Trophoblast cell (in vitro differentiated cells and primary cell): ENCODE measurements around the gene MANSC4.

Experiments
- DNase-seq, 2 donors: peaks; one replicate each; pipeline ENCODE4 v3.0.0-alpha.2; 2016
- H2AFZ ChIP-seq: 2 replicates; pipeline ENCODE4 v1.6.1; 2013; ENCODE audit warnings: low read length, moderate library complexity, mild to moderate bottlenecking; ENCODE audit not compliant: insufficient read depth, poor library complexity
- H2AK5ac ChIP-seq: 2 replicates; pipeline ENCODE4 v1.6.1; 2013; ENCODE audit warnings: mild to moderate bottlenecking, low read length
- H2BK120ac ChIP-seq: 2 replicates; pipeline ENCODE4 v1.6.1; 2013; ENCODE audit warnings: low read length, mild to moderate bottlenecking, moderate library complexity; ENCODE audit not compliant: insufficient read depth, poor library complexity
- H2BK12ac ChIP-seq: 2 replicates; pipeline ENCODE4 v1.6.1; 2013; ENCODE audit warnings: mild to moderate bottlenecking, low read length, moderate library complexity
- H2BK5ac ChIP-seq: 2 replicates; pipeline ENCODE4 v1.6.1; 2013; ENCODE audit warnings: low read length, low read depth, moderate library complexity, mild to moderate bottlenecking; ENCODE audit not compliant: poor library complexity
- H3K14ac ChIP-seq: 2 replicates; pipeline ENCODE4 v1.6.1; 2013; ENCODE audit warnings: mild to moderate bottlenecking, low read length
- H3K18ac ChIP-seq: 2 replicates; pipeline ENCODE4 v1.6.1; 2013; ENCODE audit warnings: mild to moderate bottlenecking, low read length
- H3K23ac ChIP-seq: 2 replicates; pipeline ENCODE4 v1.6.1; 2013; ENCODE audit warnings: low read length
- H3K27ac ChIP-seq: 2 replicates; pipeline ENCODE4 v1.5.1; 2013; ENCODE audit warnings: low read depth, mild to moderate bottlenecking, inconsistent platforms, low read length, moderate library complexity
- H3K27me3 ChIP-seq: 2 replicates; pipeline ENCODE4 v1.6.1; 2013; ENCODE audit warnings: inconsistent platforms, mild to moderate bottlenecking, low read length, moderate library complexity; ENCODE audit not compliant: insufficient read depth
- H3K36me3 ChIP-seq, 2 experiments: 1 replicate in 1 of 2; 2 replicates in 1 of 2; pipeline ENCODE4 v1.6.1; 2013; ENCODE audit warnings: low read length in 2 of 2, mild to moderate bottlenecking in 2 of 2, moderate library complexity in 1 of 2; ENCODE audit not compliant: insufficient read depth in 2 of 2, control insufficient read depth in 1 of 2
- H3K4ac ChIP-seq: 2 replicates; pipeline ENCODE4 v1.6.1; 2013; ENCODE audit warnings: low read depth, mild to moderate bottlenecking, low read length, moderate library complexity
- H3K4me1 ChIP-seq, 2 experiments: 1 replicate in 1 of 2; 2 replicates in 1 of 2; pipeline ENCODE4 v1.6.1; 2013; ENCODE audit warnings: low read length in 2 of 2, mild to moderate bottlenecking in 2 of 2, moderate library complexity in 1 of 2; ENCODE audit not compliant: insufficient read depth in 2 of 2, control insufficient read depth in 1 of 2
- H3K4me2 ChIP-seq: 2 replicates; pipeline ENCODE4 v1.6.1; 2013; ENCODE audit warnings: inconsistent platforms, mild to moderate bottlenecking, low read length, moderate library complexity
- H3K4me3 ChIP-seq: 2 replicates; pipeline ENCODE4 v1.5.1; 2013; ENCODE audit warnings: mild to moderate bottlenecking, low read depth, low read length, inconsistent platforms
- H3K79me1 ChIP-seq: one replicate; pipeline ENCODE4 v1.6.1; 2013; ENCODE audit warnings: low read length
- H3K79me2 ChIP-seq: 2 replicates; pipeline ENCODE4 v1.6.1; 2013; ENCODE audit warnings: low read length, mild to moderate bottlenecking; ENCODE audit not compliant: control insufficient read depth, insufficient read depth, poor library complexity
- H3K9ac ChIP-seq: 2 replicates; pipeline ENCODE4 v1.6.1; 2013; ENCODE audit warnings: mild to moderate bottlenecking, low read length
- H3K9me3 ChIP-seq: 2 replicates; pipeline ENCODE4 v1.6.1; 2013; ENCODE audit warnings: low read depth, mild to moderate bottlenecking, control low read depth, inconsistent platforms, low read length; ENCODE audit not compliant: insufficient read depth
- H4K12ac ChIP-seq: 2 replicates; pipeline ENCODE4 v1.6.1; 2013; ENCODE audit warnings: low read depth, mild to moderate bottlenecking, low read length, moderate library complexity
- H4K8ac ChIP-seq: 2 replicates; pipeline ENCODE4 v1.6.1; 2013; ENCODE audit warnings: low read depth, mild to moderate bottlenecking, low read length, moderate library complexity
- H4K91ac ChIP-seq: one replicate; pipeline ENCODE4 v1.6.1; 2013; ENCODE audit warnings: low read depth, mild to moderate bottlenecking, low read length, moderate library complexity
- WGBS: extraction: QIAGEN DNeasy Blood & Tissue Kit; methylation state at CpG from one replicate; pipeline ENCODE4 v1.1.7; 2013; ENCODE audit warnings: missing lambda C conversion rate; ENCODE audit not compliant: insufficient read length, insufficient coverage; ENCODE audit errors: extremely low coverage; 5-methylcytosine and 5-hydroxymethylcytosine counted together

MANSC4 gene

DNA sequence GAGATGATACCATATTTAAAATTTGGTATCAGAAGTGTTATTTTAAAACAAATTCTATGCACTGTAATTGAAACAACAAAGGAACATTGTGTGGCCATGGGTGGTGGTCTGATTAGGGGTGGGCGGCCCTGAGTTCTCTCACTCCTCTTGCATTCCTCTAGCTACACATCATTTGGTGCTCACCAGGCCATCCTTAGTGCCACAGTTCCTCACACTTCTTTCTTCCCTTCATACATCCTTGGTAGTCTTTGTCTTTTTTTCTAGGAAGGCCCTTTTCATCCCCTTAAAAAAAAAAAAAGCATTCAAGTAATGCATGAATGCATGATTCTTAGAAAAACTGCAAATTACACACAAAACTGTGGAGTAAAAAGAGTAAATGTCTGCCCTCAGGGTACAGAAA, 2.4 kb upstream of the MANSC4 start:
- no peak overlapping the region for H2BK5ac ChIP-seq
- H3K4me1 ChIP-seq, result peaks cover 6 to 19% of the 10 kb centered on the region in 2 experiments
- H2AK5ac ChIP-seq, result no peak overlapping the region
- DNase-seq, result no peak
- H3K14ac ChIP-seq, result no peak overlapping the region
- H4K12ac ChIP-seq, result no peak overlapping the region
- peaks cover 15% of the 10 kb centered on the region for H3K79me1 ChIP-seq
- H3K36me3 ChIP-seq, result peaks cover 0 to 2% of the 10 kb centered on the region in 2 experiments
- H4K8ac ChIP-seq, result no peak overlapping the region
- no peak overlapping the region for H3K27ac ChIP-seq
- peaks cover 11% of the 10 kb centered on the region for H3K79me2 ChIP-seq
- H3K23ac ChIP-seq, result no peak overlapping the region
- no peak overlapping the region for H2BK120ac ChIP-seq
- H3K9ac ChIP-seq, result no peak overlapping the region
- no peaks in the 10 kb centered on the region for H3K27me3 ChIP-seq
- H3K4me3 ChIP-seq, result no peak overlapping the region
- H3K4me2 ChIP-seq, result no peak overlapping the region
- no CpG with 5 or more reads among the region's 1 CpG for WGBS
- no peak overlapping the region for H2AFZ ChIP-seq
- H2BK12ac ChIP-seq, result no peak overlapping the region
- H4K91ac ChIP-seq, result no peak overlapping the region
- H3K18ac ChIP-seq, result no peak overlapping the region
- no peak overlapping the region for H3K4ac ChIP-seq
- no peaks in the 10 kb centered on the region for H3K9me3 ChIP-seq

DNA sequence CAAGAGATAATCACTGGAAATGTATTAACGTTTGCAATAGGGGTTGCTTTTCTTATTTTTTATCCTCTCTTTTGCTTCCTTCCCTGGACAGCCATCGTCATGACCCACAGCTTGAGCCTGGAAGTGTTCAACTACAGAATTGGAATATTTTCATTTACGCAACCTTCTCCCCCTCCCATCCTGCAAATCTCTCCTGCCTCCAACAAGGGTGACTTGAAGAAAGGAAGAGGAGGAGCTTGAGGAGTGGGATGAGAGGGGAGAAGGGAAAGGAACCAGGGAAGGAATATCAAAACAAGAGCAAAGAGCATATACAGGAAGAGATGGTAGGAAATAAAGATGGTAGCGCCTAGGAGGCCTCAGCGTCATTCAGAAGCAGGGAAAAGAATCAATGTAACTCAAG, 1.6 kb upstream of the MANSC4 start:
- Histone ChIP-seq H3K18ac (no peak overlapping the region), H3K14ac (no peak overlapping the region), H4K12ac (no peak overlapping the region), H3K27me3 (no peaks in the 10 kb centered on the region), H3K9me3 (no peaks in the 10 kb centered on the region), H3K23ac (no peak overlapping the region), H2BK12ac (no peak overlapping the region), H3K79me1 (peaks cover 15% of the 10 kb centered on the region), H2BK120ac (no peak overlapping the region), H3K4me3 (no peak overlapping the region), H2AFZ (no peak overlapping the region), H2BK5ac (no peak overlapping the region), H4K91ac (no peak overlapping the region), H3K4me1 (peaks cover 6 to 19% of the 10 kb centered on the region in 2 experiments), H3K36me3 (peaks cover 0 to 2% of the 10 kb centered on the region in 2 experiments), H3K9ac (no peak overlapping the region), H3K79me2 (peaks cover 11% of the 10 kb centered on the region), H3K27ac (no peak overlapping the region), H3K4me2 (peak overlapping the region; percentile 16), H4K8ac (no peak overlapping the region), H2AK5ac (no peak overlapping the region), H3K4ac (peak overlapping the region; percentile 31)
- DNase-seq, result no peak
- WGBS, result no CpG with 5 or more reads among the region's 5 CpGs

DNA sequence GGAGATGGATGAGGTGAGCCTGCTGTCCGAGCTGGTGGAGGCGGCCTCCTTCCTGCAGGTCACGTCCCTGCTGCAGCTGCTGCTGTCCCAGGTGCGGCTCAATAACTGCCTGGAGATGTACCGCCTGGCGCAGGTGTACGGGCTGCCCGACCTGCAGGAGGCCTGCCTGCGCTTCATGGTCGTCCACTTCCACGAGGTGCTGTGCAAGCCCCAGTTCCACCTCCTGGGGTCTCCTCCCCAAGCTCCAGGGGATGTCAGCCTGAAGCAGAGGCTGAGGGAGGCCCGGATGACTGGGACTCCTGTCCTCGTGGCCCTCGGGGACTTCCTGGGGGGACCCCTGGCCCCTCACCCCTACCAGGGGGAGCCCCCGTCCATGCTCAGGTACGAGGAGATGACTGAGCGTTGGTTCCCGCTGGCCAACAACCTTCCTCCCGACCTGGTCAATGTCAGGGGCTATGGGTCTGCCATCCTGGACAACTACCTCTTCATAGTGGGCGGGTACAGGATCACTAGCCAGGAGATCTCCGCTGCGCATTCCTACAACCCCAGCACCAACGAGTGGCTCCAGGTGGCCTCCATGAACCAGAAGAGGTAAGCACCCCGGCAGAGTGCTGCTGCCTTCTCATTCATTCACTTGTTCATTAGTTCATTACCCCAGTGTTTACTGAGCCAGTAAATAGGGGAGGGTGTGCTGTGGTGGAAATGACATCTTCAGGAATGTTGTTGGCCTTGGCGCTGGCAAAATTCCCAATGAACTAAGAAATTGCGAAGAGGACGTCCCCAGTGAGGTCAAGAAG, 774 bp upstream of the MANSC4 start:
- no peaks in the 10 kb centered on the region for H3K27me3 ChIP-seq
- H3K36me3 ChIP-seq, result peaks cover 0 to 2% of the 10 kb centered on the region in 2 experiments
- H2AK5ac ChIP-seq, result peak overlapping the region; percentile 65
- peaks cover 11% of the 10 kb centered on the region for H3K79me2 ChIP-seq
- H3K14ac ChIP-seq, result peak overlapping the region; percentile 93
- WGBS, result no CpG with 5 or more reads among the region's 27 CpGs
- peak overlapping the region; percentile 98 for H4K8ac ChIP-seq
- H2BK120ac ChIP-seq, result peak overlapping the region; percentile 80
- no peak overlapping the region for H3K23ac ChIP-seq
- peak; percentile 13 to 33 for DNase-seq
- H2BK12ac ChIP-seq, result peak overlapping the region; percentile 16
- peak overlapping the region; percentile 93 for H4K91ac ChIP-seq
- peak overlapping the region; percentile 94 for H4K12ac ChIP-seq
- peak overlapping the region; percentile 44 for H3K9ac ChIP-seq
- H2AFZ ChIP-seq, result peak overlapping the region; percentile 92
- peaks cover 6 to 19% of the 10 kb centered on the region in 2 experiments for H3K4me1 ChIP-seq
- H3K79me1 ChIP-seq, result peaks cover 15% of the 10 kb centered on the region
- H3K27ac ChIP-seq, result peak overlapping the region; percentile 98
- H3K9me3 ChIP-seq, result no peaks in the 10 kb centered on the region
- H3K18ac ChIP-seq, result peak overlapping the region; percentile 64
- peak overlapping the region; percentile 57 for H3K4ac ChIP-seq
- H3K4me2 ChIP-seq, result peak overlapping the region; percentile 71
- peak overlapping the region; percentile 64 for H2BK5ac ChIP-seq
- peak overlapping the region; percentile 88 for H3K4me3 ChIP-seq

DNA sequence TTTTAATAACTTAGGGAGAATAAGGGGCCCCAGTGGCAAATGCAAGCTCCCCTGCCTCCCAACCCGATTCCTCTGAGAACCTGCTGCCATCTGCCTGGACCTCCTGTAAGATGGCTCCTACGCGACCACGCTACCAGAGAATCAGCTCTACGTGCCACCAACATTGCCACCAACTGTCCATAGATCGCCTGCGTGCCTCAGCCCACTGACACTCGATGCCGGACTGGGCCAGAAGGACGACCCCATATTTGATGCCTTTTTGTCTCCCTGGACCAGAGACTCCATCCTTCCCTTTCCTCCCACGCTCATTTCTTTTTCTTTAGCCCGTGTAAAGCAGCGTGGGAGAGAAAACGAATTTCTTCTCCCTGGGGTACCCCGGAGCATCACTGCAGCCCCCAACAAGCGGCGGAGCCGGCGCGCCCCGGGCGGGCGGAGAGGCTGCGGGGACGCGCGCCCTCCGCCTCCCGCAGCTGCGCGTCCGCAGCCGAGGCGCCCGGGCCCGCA, 568 bp downstream of the MANSC4 start:
- H2AK5ac ChIP-seq, result no peak overlapping the region
- H3K4me1 ChIP-seq, result peaks cover 6 to 19% of the 10 kb centered on the region in 2 experiments
- H2BK120ac ChIP-seq, result peak overlapping the region; percentile 41
- peak overlapping the region; percentile 98 for H3K27ac ChIP-seq
- H3K79me2 ChIP-seq, result peaks cover 11% of the 10 kb centered on the region
- peak overlapping the region; percentile 98 for H4K8ac ChIP-seq
- peak overlapping the region; percentile 15 for H3K18ac ChIP-seq
- peak overlapping the region; percentile 64 for H2BK5ac ChIP-seq
- H3K14ac ChIP-seq, result peak overlapping the region; percentile 16
- H2AFZ ChIP-seq, result peak overlapping the region; percentile 53
- H3K27me3 ChIP-seq, result no peaks in the 10 kb centered on the region
- peak overlapping the region; percentile 23 for H3K23ac ChIP-seq
- H2BK12ac ChIP-seq, result peak overlapping the region; percentile 20
- H3K36me3 ChIP-seq, result peaks cover 0 to 2% of the 10 kb centered on the region in 2 experiments
- H3K4ac ChIP-seq, result no peak overlapping the region
- no peaks in the 10 kb centered on the region for H3K9me3 ChIP-seq
- peak overlapping the region; percentile 10 for H4K12ac ChIP-seq
- peak overlapping the region; percentile 29 for H4K91ac ChIP-seq
- no CpG with 5 or more reads among the region's 36 CpGs for WGBS
- peak overlapping the region; percentile 88 for H3K4me3 ChIP-seq
- peaks cover 15% of the 10 kb centered on the region for H3K79me1 ChIP-seq
- peak overlapping the region; percentile 86 for H3K9ac ChIP-seq
- DNase-seq, result peak in 1 of 2 donors; percentile 25
- H3K4me2 ChIP-seq, result peak overlapping the region; percentile 71
